ENCODE data around the gene ANKRD17.

Gene ANKRD17

DNA sequence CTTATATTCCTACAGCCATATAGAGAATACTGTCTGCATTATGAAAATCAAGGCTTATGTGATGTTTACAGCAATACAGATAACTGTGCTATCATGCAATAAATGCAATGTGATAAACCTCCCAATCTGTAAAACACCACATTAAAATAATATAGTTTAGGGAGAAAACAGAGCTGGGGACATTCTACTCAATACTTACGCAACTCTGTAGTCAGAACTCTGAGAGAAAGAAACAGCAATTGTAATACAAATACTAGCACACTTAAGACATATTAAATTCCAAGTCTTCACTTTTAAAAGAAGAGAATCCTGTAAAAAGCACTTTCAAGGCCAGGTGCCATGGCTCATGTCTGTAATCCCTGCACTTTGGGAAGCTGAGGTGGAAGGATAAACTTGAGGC lies 61.4 kb downstream of the ANKRD17 start:
- DNase-seq: no peak

- no peak for DNase-seq
Observed at GRCh38 chr4:73194064-73194463, 64.5 kb downstream of the ANKRD17 start.

- DNase-seq: no peak
Observed at GRCh38 chr4:73193659-73194058, 64.9 kb downstream of the ANKRD17 start.

DNA sequence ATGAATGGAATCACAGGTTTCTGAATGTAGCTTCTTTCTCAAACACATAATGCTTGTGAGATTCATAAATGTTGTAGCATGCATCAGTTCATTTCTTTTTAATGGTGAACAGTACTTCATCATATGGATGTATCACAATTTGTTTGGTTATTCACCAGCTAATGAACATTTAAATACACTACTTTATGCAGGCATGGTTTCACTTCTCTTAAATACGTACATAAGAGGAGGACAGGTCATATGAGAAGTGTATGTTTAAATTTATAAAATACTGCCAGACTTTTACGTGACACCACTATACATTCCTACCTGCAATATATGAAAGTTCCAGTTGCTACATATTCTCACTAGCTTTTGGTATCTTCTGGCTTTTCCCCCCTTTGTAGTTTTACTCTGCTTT lies 65.4 kb downstream of the ANKRD17 start:
- DNase-seq: no peak

DNA sequence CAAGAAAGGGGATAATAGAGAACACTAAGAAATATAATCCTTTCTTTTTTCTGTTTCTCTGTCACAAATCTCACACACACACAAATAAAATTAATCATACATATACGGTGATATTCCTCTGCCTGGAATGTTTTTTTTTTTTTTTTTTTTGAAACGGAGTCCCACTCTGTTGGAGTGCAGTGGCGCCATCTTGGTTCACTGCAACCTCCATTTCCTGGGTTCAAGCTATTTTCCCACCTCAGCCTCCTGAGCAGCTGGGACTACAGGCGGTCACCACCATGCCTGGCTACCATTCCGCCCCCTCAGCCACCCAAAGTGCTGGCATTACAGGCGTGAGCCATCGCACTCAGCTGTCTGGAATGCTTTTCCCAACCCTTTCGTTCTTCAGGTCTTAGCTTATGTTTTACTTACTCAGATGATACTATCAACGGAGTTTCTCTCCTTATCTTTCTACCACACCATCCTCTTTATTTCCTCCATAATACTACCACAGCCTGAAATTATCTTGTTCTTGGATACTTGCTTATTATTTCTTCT lies 69.3 kb downstream of the ANKRD17 start:
- no peak for DNase-seq

- no peak for DNase-seq
Observed at GRCh38 chr4:73187325-73187724, 71.3 kb downstream of the ANKRD17 start.

DNA sequence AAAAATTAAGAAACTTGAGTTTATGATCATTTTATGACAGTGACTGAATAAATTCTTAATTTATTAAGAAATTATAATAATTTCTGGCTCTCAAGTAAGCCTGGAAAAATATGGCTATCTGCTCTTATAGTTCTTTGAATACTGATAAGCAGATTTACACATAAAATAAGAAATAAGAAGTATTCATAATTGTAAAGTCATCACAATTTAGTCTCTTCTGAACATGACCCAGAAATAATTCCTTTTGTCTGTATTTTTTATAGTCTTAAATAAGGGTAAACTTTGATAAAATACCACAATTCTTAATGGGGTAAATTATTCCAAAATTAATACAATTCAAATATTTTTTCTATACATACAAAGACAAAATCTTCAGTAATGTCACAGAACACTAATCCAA lies 72.7 kb downstream of the ANKRD17 start:
- no peak for DNase-seq

DNA sequence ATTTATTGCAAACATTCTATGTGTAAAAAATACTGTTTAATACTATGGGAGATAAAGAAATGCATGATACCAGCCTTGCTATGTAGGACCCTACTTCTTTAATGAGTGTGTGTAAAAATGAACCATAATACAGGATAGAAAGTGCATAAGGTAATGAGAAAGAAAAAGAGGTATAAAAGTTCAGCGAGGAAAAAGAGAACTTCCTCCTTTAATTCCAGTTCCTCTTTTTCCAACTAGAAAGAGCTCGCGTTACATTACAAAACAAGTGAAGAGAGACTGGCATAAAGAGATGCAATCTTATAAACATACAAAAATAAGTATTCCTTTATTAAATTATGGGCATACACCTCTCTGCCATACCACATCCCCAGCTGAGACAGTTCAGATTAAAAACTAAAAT lies 77.4 kb downstream of the ANKRD17 start:
- no peak for DNase-seq

- no peak for DNase-seq
Observed at GRCh38 chr4:73178389-73178788, 80.2 kb downstream of the ANKRD17 start.

DNA sequence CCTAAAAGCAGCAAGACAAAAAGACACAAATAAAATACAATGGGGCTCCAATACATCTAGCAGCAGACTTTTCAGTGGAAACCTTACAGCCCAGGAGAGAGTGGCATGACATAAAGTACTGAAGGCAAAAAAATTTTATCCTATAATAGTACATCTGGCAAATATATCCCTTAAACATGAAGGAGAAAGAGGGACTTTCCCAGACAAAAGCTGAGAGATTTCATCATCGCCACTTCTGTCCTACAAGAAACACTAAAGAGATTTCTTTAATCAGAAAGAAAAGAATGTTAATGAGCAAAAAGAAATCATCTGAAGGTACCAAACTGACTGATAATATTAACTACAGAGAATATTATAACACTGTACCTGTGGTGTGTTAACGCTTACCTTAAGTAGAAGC lies 86.4 kb downstream of the ANKRD17 start:
- no peak for DNase-seq

- no peak for DNase-seq
Observed at GRCh38 chr4:73170518-73171198, 87.9 kb downstream of the ANKRD17 start.

DNA sequence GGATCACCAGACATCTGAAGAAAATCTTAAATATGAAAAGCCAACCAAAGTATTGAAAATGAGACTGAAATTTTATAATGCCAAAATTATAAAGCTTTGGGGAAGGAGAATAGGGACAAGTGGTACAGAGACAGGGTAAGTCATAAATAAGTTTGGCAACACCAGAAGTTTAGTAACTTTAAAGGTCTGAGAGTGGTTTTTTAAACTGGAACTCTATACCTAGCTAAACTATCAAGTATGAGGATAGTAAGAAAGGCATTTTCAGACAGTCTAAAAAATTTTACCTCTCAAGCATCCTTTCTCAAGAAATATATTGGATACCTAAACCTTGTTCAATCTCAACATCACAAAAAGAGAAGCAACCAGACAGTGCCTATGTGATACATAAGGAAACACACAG lies 92.4 kb downstream of the ANKRD17 start:
- DNase-seq: no peak

DNA sequence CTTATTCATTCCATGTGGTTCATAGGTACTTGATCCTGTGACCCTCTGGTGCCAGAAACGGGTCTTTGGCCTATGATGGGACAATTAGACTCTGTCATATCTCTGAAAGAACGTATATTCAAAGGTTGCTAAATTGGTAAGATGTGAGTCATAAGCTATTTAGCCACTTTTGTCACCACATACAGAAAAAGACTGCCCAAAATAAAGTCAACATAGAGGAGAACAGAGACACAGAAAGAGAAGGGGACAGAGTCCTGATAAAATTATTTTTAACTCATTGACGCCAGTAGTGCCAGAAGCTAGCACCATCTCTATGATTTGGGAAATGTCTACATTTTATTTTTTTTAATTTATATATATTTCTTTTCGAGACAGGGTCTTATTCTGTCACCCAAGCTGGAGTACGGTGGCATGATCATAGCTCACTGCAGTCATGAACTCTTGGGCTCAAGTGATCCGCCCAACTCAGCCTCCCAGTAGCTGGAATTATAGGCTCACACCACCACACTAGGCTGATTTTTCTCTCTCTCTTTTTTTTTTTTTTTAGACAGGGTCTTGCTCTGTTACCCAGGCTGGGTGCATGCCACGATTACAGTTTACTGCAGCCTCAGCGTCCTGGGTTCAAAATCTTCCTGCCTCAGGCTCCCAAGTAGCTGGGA lies 96.9 kb downstream of the ANKRD17 start:
- DNase-seq: no peak

GRCh38 chr4:73156394-73156793 lies 102.2 kb downstream of the ANKRD17 start:
- no peak for DNase-seq

GRCh38 chr4:73152893-73153292 lies 105.7 kb downstream of the ANKRD17 start:
- DNase-seq: no peak

GRCh38 chr4:73142995-73143547 lies 115.5 kb downstream of the ANKRD17 start:
- no peak for DNase-seq

GRCh38 chr4:73139991-73140390 lies 118.6 kb downstream of the ANKRD17 start:
- no peak for DNase-seq

- DNase-seq: no peak
Observed at GRCh38 chr4:73139245-73139644, 119.4 kb downstream of the ANKRD17 start.

GRCh38 chr4:73137121-73137520 lies 121.5 kb downstream of the ANKRD17 start:
- DNase-seq: no peak

DNA sequence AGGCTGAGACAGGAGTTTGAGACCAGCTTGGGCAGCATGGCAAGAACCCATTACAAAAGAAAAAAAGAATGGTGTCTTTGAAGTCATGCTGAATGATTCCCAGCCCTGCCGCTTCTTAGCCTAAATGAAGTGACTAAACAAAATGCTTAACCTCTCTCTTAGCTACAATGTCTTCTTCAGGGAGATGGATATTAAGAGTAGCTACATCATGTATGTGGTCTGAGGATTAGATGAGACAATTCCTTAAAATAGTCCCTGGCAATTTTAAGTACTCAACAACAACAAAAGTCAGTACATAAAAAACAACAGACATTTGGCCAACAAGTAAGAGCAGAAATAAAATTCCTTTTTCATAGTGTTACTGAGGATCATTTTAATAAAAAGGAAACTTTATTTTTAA lies 124.8 kb downstream of the ANKRD17 start:
- DNase-seq: no peak

DNA sequence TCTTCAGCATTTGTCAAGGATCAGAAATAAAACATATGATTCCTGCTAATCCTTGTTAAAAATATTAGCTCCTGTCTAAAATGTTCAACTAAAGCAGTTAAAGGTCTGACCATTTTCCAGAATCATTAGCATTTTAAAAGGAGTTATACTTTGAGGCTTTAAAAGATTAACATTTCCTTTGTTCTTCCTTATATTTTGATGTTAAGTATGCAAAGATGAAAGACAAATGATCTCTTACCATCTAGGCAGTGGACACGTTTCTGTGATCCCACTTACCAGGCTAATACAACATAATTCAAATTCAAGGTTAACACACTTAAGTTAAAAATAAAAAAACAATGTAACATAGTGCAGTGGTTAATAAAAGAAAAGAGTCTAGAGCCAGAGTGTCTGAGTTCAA lies 127.3 kb downstream of the ANKRD17 start:
- no peak for DNase-seq

GRCh38 chr4:73129319-73129718 lies 129.3 kb downstream of the ANKRD17 start:
- DNase-seq: no peak

DNA sequence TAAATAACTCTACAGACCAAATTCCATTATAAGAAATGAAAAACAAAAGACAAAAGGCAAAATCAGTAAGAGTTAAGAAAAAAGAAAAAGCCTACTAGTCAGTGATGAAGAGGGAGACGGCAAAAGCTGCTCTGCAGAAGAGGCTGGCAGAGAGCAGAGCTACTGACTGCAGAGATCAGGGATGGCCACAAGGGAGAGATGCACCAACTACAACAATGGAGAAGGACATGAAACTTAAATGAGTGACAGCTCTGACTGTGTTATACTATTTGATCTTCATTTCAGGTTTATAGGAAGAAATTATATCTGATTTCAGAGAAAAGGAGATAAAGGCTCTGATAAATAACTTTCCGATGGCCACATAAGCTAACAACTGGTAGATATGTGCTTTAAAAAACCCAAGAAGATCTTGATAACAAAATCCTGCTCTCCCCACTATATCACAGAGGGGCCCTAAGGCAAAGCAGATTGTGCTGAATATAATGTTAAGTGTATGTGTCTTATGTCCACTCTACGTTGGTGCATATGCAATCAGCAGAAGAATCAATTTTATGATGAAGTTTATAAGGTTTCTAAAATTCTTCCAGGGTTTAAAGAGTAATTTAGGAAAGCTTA lies 130.7 kb downstream of the ANKRD17 start:
- no peak for DNase-seq

DNA sequence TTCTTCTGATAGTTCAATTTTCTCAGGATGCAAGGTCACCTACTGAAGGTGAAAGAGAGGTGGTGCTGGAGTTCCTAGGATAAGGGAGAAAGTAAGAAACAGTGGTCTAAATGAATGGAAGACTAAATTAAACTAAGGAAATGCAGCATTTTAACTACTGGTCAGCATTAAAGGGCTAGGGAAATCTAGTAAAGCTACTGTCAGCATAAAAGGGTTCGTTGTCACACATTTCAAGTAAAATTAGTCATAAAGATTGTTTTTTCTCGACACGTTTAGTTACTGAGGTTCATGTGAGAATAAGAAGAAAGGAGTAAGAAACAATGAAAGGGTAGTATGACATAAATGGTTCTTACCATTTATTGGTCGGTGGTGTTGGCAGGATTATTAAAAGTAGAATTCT lies 149.1 kb downstream of the ANKRD17 start:
- no peak for DNase-seq
